ENCODE results near the gene TPH2.

The TPH2 gene

GRCh38 chr12:71950819-71951218 lies 12.2 kb downstream of the TPH2 start:
- DNase-seq (ENCODE audit: low read depth): no peak
- H3K4me3 ChIP-seq (ENCODE audit: low read depth, low read length): no peak overlapping the region

GRCh38 chr12:71954083-71954778 lies 15.6 kb downstream of the TPH2 start:
- no peak for DNase-seq (ENCODE audit: low read depth)
- TF ChIP-seq MYC (IDR thresholded peaks at IDR 0.05; ENCODE audit: low read depth, low read length): no peak
- no peak for TF ChIP-seq POLR2A (IDR thresholded peaks at IDR 0.05; ENCODE audit: extremely low read depth, insufficient read length)
- TF ChIP-seq, protein P1, sequence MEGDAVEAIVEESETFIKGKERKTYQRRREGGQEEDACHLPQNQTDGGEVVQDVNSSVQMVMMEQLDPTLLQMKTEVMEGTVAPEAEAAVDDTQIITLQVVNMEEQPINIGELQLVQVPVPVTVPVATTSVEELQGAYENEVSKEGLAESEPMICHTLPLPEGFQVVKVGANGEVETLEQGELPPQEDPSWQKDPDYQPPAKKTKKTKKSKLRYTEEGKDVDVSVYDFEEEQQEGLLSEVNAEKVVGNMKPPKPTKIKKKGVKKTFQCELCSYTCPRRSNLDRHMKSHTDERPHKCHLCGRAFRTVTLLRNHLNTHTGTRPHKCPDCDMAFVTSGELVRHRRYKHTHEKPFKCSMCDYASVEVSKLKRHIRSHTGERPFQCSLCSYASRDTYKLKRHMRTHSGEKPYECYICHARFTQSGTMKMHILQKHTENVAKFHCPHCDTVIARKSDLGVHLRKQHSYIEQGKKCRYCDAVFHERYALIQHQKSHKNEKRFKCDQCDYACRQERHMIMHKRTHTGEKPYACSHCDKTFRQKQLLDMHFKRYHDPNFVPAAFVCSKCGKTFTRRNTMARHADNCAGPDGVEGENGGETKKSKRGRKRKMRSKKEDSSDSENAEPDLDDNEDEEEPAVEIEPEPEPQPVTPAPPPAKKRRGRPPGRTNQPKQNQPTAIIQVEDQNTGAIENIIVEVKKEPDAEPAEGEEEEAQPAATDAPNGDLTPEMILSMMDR (IDR thresholded peaks at IDR 0.05; ENCODE audit: low read depth, low read length): no peak
- no peak for TF ChIP-seq MAX (IDR thresholded peaks at IDR 0.05; ENCODE audit: low read depth, low read length)
- H3K4me3 ChIP-seq (ENCODE audit: low read depth, low read length): no peak overlapping the region

More at GRCh38 chr12:71950819-71951218, 12.2 kb downstream of the TPH2 start:
- TF ChIP-seq, protein P1 (IDR thresholded peaks at IDR 0.05; ENCODE audit: low read depth, low read length): no peak
- no peak for TF ChIP-seq MAX (IDR thresholded peaks at IDR 0.05; ENCODE audit: low read depth, low read length)

DNA sequence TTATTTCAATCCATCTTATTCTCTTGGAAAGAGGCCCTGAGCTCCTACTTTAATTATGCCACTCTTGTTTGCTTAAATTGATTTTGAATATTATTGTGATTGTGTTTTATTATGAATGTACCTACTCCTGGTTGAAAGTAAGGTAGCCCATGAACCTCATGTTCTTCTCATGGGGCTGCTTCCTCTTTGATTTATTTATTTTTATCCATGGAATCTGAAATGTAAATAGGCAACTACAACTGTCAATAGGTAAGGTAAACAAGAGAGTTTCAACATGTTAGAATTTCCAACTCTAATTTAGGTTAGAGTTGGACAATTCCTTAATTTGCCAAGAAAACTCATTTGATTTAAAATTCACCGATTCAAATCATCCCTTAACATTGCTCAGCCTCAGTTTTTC lies 16.2 kb downstream of the TPH2 start:
- no peak for TF ChIP-seq POLR2A (IDR thresholded peaks at IDR 0.05; ENCODE audit: extremely low read depth, insufficient read length)
- H3K4me3 ChIP-seq (ENCODE audit: low read depth, low read length): no peak overlapping the region
- DNase-seq (ENCODE audit: low read depth): no peak

DNA sequence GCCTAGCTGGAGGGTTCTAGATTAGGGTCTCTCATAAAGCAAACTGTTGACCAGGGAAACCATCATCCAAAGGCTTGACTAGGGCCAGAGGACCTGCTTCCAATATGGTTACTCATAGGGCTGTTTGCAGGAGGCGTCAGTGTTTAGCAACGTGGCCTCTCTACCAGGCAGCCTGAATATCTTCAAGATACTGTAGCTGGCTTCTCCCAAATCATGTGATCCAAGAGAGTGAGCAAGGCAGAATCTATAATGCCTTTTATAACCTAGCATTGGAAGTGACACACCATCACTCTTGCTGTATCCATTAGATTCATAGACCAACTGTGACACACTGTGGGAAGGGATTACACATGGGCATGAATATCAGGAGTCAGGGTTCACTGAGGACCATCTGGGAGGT lies 17.3 kb downstream of the TPH2 start:
- no peak for DNase-seq (ENCODE audit: low read depth)
- no peak overlapping the region for H3K4me3 ChIP-seq (ENCODE audit: low read depth, low read length)
- TF ChIP-seq, protein P1 (IDR thresholded peaks at IDR 0.05; ENCODE audit: low read depth, low read length): no peak
- TF ChIP-seq MYC (IDR thresholded peaks at IDR 0.05; ENCODE audit: low read depth, low read length): no peak
- no peak for TF ChIP-seq MAX (IDR thresholded peaks at IDR 0.05; ENCODE audit: low read depth, low read length)
- TF ChIP-seq POLR2A (IDR thresholded peaks at IDR 0.05; ENCODE audit: extremely low read depth, insufficient read length): no peak

DNA sequence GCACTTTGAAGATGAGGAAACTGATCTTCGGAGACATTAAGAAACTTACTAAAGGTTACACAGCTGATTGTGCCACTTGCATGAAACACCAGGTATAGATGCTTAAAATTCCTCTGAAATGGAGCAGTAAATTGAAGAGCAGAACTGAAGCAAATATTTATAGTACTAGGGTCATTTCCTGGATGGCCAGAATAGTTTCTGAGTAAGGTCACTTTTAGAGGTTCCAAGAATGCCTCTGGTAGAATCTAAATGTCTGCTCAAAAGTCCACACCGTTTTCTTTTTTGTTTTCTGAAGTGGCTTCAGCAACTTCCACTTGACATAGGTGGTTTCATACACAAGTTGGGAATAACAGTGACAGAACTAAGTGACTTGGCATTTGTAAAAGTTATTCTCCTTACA lies 19.4 kb downstream of the TPH2 start:
- TF ChIP-seq, protein P1 (IDR thresholded peaks at IDR 0.05; ENCODE audit: low read depth, low read length): no peak
- TF ChIP-seq MAX (IDR thresholded peaks at IDR 0.05; ENCODE audit: low read depth, low read length) (no peak), POLR2A (IDR thresholded peaks at IDR 0.05; ENCODE audit: extremely low read depth, insufficient read length) (no peak), MYC (IDR thresholded peaks at IDR 0.05; ENCODE audit: low read depth, low read length) (no peak)
- H3K4me3 ChIP-seq (ENCODE audit: low read depth, low read length): no peak overlapping the region
- no peak for DNase-seq (ENCODE audit: low read depth)

DNA sequence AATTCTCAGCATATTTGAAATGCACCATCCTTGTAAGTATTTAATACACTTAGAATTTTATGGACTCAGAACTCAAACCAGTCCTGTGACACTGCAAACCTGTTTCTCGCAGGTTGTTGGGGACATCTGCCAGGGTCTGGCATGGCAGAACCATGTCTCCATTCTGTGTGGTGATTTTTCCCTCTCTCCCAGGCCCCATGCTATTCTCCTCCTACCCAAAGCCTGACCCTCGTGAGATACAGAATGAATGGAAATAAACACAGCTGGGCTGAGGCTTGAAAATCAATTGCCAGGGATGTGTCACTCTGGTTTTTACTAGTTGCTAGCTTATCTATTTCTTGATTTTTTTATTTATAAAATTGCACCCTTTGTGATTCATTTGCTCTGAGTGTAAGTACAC lies 19.8 kb downstream of the TPH2 start:
- TF ChIP-seq POLR2A (IDR thresholded peaks at IDR 0.05; ENCODE audit: extremely low read depth, insufficient read length): no peak
- TF ChIP-seq MAX (IDR thresholded peaks at IDR 0.05; ENCODE audit: low read depth, low read length): no peak
- TF ChIP-seq MYC (IDR thresholded peaks at IDR 0.05; ENCODE audit: low read depth, low read length): no peak
- no peak overlapping the region for H3K4me3 ChIP-seq (ENCODE audit: low read depth, low read length)
- DNase-seq (ENCODE audit: low read depth): no peak

Data from NB4 (cell line).